Measurements from ENCODE around the gene ZNF189. TPM values are rescaled to one million over a fixed set of nuclear protein-coding genes. Genes with fewer than 3 reads are reported as not detected.

ZNF189 gene
- polyA plus RNA-seq, 3 donors = 40.0 to 51.3 (median 47.9) TPM

DNA sequence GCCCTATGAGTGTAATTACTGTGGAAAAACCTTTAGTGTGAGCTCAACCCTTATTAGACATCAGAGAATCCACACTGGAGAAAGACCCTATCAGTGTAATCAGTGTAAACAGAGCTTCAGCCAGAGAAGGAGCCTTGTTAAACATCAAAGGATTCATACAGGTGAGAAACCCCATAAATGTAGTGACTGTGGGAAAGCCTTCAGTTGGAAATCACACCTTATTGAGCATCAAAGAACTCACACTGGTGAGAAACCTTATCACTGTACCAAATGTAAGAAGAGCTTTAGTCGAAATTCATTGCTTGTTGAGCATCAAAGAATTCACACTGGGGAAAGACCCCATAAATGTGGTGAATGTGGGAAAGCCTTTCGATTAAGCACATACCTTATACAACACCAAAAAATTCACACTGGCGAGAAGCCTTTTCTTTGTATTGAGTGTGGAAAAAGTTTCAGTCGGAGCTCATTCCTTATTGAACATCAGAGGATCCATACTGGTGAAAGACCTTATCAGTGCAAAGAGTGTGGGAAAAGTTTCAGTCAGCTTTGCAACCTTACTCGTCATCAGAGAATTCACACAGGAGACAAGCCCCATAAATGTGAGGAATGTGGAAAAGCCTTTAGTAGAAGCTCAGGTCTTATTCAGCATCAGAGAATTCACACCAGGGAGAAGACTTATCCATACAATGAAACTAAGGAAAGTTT lies 9.9 kb downstream of the ZNF189 start:
- no peak for DNase-seq (ENCODE audit: extremely low read depth in 1 of 11, low read depth in 9 of 11, low spot score in 4 of 11)

DNA sequence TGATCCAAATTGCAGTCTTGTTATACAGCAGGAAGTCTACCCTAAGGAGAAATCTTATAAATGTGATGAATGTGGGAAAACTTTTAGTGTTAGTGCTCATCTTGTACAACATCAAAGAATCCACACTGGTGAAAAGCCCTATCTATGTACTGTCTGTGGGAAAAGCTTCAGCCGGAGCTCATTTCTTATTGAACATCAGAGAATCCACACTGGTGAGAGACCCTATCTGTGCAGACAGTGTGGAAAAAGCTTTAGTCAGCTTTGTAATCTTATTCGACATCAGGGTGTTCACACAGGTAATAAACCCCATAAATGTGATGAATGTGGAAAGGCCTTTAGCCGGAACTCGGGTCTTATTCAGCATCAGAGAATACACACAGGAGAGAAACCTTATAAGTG lies 10.4 kb downstream of the ZNF189 start:
- no peak for DNase-seq (ENCODE audit: extremely low read depth in 1 of 11, low read depth in 9 of 11, low spot score in 4 of 11)

DNA sequence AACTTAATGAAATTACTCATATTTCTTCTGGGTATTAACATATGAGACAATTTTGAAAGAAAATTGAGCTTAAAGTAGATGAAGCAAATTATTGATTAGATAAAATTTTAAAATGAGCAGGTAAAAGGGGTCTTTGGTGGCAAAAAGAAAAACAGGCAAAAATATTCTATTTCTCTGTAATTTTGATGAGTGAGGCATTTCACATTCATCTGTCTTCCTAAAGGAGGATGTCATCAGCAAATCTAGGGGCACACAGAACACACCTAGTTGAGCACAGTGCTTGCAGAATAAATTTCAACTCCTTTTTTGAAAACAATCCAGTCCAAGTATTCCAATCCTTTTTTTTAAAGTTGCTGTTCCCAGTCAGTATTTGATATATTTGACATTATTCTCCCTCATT lies 16.2 kb downstream of the ZNF189 start:
- DNase-seq (ENCODE audit: extremely low read depth in 1 of 11, low read depth in 9 of 11, low spot score in 4 of 11) = no peak

DNA sequence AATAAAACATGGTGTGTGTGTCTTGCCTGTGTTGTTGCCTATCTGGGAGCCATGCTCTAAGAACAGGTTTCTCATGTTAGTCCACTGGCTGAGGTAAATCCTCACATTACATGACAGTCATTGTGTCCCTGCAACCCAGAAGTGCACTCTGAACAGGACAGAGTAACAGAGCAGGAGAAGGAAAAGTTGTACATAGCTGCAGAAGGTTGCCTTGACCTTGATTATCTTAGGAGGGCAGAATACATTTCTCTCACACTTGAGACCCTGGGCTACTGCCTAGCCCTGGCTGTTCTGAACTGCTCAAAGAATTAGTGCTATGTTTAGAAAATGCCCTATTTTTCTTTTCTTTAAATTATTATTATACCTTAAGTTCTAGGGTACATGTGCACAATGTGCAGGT lies 16.9 kb downstream of the ZNF189 start:
- no peak for DNase-seq (ENCODE audit: extremely low read depth in 1 of 11, low read depth in 9 of 11, low spot score in 4 of 11)

DNA sequence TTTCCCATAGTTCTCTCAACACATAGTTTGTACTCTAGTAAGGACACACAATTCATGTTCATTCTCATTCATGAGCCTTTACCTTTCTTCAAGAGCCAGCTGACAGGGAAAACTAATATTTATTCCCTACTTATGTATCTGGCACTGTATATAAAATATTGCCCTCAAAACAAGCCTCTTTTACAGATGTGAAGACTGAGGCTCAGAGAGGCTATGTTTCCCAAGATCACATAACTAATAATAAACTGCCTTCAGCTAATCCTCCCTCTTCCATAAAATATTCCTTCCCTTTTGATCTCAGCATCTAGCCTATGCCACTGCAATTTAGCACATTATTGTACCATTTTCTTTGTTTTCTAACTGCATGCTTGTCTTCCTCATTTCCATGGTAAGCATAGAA lies 18.7 kb downstream of the ZNF189 start:
- DNase-seq (ENCODE audit: extremely low read depth in 1 of 11, low read depth in 9 of 11, low spot score in 4 of 11) = no peak

DNA sequence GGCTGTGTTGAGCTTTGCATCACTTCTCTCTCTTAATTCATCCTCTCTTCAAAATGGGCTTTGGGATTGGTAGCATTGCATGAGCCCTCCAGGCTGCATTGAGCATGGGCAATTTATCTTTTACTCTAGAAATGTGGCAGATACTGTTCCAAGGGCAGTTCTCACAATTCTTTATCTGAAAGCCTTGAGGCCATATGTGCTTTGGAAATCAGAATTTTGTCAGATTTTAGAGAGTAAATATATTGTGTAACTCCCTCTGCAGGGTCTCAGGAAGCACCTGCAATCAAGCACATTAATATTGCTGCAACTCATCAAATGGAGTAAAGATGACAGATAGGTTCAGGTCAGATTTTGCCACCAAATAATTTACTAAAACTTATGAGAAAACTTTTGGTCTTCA lies 19.3 kb downstream of the ZNF189 start:
- DNase-seq (ENCODE audit: extremely low read depth in 1 of 11, low read depth in 9 of 11, low spot score in 4 of 11) = no peak

DNA sequence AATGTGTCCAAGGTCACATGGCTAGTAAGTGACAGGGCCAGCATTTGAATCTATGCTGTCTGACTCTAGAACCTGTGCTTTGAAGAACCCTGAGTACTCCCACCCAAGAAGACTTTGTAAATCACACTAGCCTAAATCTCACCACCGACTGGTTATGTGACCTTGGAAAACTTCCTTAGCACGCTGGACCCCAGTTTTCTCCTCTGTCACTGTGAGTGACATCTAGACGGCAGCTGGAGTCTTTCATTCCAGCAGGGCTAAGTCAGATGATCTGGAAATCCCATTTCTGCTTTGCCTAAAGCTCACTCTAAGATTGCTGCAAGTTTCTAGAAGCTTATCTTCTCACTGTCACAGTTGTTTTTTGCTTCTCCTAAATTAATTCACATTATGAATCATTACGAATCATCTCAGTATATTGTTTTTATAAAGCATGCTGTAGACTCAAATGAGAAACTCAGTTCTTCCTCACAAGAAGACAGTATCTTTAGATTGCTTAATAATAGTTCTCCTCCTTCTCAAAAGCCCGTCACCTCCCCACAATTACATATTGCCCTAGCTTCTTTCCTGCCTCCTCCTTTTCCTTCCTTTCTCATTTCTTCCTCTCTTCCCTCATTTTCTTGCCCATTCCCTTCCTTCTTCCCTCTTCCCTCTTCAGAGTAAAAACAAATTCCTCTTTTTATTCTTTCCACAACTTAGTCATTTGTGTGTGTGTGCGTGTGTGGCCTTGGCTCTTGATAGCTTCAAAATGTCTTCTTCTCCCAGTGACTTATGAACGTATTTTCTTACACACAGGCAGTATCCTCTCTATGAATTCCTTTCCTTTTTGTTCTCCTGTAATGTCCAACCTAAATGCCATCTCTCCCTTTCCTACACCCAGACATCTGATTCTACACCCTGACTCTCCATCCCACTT lies 20.1 kb downstream of the ZNF189 start:
- DNase-seq (ENCODE audit: extremely low read depth in 1 of 11, low read depth in 9 of 11, low spot score in 4 of 11) = no peak

DNA sequence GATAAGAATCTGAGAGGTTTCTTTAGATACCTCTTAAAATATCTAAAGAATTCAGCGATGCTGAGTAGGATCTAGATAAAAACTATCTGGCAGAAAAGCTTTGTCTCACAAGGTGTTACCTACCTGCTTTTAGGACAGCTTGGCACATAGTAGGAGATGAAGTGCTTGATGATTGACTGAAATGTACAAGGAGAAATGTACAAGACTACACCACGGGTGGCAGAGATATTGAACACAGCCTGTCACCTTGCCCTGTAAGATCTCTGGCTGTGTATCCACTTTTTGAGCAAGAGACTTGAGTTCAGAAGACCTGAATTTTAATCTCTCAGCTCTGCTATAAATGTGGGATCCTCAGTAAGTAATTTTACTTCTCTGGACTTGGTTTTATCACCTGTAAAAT lies 21.2 kb downstream of the ZNF189 start:
- DNase-seq (ENCODE audit: extremely low read depth in 1 of 11, low read depth in 9 of 11, low spot score in 4 of 11) = no peak

DNA sequence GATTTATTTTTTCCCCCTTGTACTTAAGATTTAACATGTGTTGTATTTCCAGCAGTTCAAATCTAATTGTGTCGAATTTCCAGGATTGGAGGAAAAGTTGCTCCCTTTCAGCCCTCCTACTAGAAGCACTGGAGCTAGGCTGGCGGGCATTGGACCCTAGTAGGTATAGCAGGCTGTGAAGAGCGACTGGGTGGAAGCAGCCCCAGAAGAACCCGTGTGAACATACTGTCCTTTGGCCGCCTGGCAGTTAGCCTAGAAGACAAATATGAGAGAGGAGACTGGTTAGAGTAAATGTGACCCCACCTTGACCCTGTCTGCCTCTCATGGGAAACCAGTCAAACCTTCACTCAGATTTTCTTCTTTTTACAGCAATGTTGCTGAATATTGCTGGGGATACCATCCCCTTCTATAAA lies 23.0 kb downstream of the ZNF189 start:
- no peak for DNase-seq (ENCODE audit: extremely low read depth in 1 of 11, low read depth in 9 of 11, low spot score in 4 of 11)

DNA sequence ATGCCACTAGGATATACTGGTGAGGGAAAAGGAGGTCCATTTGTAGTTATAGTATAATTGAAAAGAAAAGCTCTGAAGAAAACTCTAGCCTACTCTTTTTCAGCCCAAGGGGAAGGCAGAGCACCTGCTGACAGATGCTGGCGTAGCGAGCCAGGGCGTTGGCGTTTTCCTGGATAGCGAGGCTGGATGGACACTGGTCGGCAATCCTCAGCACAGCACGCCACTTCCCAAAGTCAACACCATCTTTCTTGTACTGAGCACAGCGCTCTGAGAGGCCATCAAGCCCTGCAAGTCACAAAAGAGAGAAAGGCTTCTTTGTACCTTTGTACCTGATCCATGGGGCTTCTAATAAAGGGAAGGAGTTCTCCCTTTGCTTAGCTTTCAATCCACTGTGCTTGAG lies 28.7 kb downstream of the ZNF189 start:
- no peak for DNase-seq (ENCODE audit: extremely low read depth in 1 of 11, low read depth in 9 of 11, low spot score in 4 of 11)

DNA sequence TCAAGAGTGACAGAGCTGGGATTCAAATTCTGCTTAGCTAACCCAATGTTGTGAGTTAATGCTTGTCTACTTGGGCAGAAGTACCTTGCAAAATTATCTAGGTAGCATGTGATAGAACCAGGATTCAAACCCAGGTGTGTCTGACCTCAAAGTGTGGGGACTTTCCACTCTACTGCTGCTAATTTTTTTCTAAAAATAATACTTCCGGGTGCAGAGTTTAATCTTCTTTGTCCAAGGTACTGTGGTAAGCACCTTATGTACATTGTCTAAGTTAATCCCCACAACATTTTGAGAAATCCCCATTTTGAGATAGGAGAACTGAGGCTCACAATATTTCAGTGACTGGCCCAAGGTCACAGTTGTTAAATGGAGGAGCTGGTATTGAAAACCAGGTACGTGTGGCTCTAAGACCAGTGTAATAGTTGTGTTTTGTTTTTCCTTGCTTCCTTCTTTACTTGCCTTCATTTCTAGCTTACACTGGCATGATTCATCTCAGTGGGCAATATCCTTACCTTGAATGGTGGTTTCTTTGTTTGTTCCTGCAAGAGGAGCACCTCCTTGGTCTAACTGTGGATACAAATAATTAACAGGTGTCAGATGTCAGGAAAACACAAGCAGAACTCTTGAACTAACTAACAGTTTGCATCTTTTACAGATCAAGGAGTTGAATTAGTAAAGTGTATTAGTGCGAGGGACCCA lies 29.5 kb downstream of the ZNF189 start:
- DNase-seq (ENCODE audit: extremely low read depth in 1 of 11, low read depth in 9 of 11, low spot score in 4 of 11) = no peak

DNA sequence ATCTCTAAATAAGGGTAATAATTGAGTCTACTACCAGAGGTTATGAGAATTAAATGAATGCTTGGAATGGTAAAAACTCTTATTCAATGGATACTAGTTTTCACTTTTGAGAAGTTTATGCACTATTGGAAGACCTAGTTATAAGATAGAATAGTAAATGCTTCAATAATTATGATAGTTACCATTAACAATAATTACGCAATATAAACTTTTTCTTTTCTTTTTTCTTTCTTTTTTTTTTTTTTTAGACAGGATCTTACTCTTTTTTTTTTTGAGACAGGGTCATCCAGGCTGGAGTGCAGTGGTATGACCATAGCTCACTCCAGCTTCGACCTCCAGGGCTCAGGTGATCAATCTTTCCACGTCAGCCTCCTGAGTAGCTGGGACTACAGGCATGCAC lies 30.3 kb downstream of the ZNF189 start:
- no peak for DNase-seq (ENCODE audit: extremely low read depth in 1 of 11, low read depth in 9 of 11, low spot score in 4 of 11)

DNA sequence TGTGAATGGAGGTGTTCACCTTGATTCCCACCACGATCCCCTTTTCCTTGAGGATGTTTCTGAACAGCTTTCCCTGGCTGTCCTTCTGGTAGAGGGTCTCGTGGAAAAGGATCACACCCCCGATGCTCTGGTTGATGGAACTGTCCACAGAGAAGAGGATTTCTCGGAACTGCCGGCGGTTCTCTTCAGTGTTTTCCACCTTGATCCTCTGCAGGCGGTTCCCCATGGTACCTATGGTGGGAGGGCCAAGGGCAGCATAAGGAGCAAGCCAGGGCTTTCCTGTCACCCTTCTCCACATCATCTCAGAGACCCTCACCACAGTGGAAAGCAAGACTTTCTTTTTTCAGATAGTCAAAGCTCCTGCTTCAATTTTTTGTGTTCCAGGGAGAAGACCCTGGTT lies 31.1 kb downstream of the ZNF189 start:
- no peak for DNase-seq (ENCODE audit: extremely low read depth in 1 of 11, low read depth in 9 of 11, low spot score in 4 of 11)

DNA sequence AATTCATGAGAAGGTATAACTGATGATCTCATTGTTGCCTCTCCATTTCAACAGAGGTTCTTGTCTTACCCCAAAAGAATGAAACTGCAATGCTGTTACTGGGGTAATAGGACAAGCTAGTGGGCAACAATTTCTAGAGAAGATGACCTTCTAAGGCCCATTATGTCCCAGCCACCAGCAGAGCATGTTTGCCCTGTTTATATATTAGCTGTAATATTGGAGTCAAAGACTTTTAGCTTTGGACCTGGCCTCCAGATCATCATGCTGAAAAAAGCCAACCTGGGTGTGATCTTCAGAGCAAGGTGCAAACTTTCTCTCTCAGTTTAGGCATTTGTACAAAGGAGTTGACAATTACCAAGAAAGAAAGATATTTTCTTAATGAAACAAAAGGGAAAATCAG lies 33.5 kb downstream of the ZNF189 start:
- no peak for DNase-seq (ENCODE audit: extremely low read depth in 1 of 11, low read depth in 9 of 11, low spot score in 4 of 11)

DNA sequence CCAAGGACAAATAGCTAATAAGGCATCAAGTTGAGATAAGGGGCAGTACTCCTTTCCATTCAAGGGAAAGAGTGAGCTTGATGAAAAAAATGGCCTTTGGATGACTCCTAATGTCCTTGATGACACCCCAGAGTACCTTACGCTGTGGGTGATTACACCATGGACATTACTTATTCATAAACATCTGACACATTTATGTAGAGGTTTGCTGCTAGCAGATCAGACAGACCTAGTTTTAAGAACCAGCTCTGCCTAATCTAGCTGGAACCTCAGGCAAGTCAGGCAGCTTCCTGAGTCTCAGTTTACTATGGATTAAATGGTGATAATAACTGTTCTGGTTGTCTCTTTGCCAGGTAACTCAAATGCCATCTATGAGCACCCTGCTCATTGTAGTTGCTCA lies 34.1 kb downstream of the ZNF189 start:
- no peak for DNase-seq (ENCODE audit: extremely low read depth in 1 of 11, low read depth in 9 of 11, low spot score in 4 of 11)

DNA sequence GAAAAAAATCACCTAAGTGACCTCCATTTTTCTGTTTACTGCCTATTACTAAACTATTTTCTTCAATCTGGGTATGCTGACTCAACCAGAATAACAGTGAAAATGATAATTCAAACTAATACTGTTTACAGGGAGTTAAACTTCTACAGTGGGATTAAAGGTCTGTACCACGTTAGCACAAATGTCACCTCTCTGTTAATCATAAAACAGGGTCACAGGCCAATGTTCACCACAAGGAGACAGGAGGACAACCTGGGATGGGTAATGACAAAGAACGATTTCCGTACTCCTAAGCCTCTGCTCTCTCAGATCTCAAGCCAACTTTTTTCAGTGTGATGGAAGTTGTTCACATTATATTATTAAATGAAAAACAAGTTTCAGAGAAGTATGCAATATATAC lies 34.6 kb downstream of the ZNF189 start:
- no peak for DNase-seq (ENCODE audit: extremely low read depth in 1 of 11, low read depth in 9 of 11, low spot score in 4 of 11)

DNA sequence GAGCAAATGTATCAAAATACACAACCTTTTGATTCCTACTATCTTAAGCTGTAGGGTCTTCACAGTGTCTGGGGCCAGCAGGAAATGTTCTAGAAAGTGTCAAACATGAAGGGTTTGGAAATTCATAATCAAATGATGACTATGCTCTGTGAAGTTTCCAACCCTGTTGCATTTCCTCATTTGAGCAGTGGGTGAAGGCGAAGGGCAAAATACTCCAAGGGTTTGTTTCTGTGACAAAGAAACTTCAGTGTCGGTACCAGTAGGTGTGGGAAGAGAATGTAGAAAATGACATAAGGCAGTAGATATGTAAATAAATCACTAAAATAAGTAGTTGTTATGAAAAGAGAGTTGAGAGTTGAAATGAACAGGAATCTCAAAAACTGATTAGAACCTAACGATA lies 36.3 kb downstream of the ZNF189 start:
- no peak for DNase-seq (ENCODE audit: extremely low read depth in 1 of 11, low read depth in 9 of 11, low spot score in 4 of 11)

DNA sequence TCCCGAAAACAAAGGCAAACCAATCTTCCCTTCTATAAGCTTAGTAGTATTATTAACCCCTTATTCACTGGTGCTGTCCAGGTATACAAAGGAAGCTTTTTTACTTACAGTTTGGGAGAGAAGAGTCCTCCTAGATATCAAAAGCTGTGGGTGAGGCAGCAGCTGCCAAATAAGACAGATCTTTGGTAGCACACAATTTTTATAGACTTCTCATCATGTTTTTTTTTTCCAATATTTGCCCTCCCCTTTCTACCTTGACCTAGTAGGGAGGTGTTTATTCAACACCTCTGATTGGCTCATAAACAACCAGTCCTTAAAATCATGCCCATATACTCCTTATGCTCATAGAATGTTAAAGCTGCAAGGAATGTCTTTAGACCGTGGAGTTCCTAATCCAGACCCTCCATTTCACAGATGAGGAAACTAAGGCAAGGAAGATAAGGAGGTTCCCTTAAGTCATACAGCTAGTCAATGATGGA lies 37.0 kb downstream of the ZNF189 start, which contains the start of gene ALDOB:
ALDOB (minus strand) TSS at position 174 of the 479 bp plus-strand sequence. CDS start 4,887 bp downstream, outside the sequence.
- DNase-seq (ENCODE audit: extremely low read depth in 1 of 11, low read depth in 9 of 11, low spot score in 4 of 11) = no peak

DNA sequence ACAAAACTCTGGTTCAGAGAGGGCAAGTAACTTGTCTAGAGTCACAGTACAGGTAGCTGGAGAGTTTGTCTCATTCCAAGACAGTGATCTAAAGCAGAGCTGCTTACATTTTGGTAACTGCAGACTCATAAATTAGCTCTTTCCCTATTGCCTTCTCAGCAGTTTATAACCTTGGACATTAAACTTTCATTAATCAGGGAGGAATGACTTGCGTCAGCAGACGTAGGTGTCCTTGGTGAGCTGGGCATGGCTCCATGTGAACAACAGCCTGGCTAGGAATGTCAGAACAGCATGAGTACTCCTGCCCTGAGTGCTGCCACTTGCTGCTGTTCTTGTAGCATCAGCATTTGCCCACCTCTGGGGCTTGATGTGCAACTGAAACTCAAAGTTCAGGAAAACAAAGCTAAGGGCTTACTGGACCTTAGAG lies 39.2 kb downstream of the ZNF189 start:
- DNase-seq (ENCODE audit: extremely low read depth in 1 of 11, low read depth in 9 of 11, low spot score in 4 of 11) = peak in 1 of 11 donors; percentile 28

DNA sequence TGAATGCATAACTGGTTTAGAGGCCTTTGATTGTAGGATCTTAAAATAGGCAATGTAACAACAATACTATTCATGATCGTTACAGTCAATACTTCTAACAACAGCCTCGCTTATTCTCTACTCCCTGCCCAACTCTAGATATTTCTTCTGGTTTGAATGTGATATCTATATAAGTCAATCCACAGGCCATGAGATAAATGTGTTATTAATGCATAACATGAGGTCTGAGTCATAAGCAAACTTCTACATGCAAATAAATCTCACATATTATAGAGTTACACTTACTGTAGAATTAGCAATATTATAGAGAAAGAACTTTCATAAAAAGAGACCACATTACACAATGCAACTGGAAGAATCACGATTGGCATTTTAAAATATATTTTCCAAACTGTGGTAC lies 39.9 kb downstream of the ZNF189 start:
- no peak for DNase-seq (ENCODE audit: extremely low read depth in 1 of 11, low read depth in 9 of 11, low spot score in 4 of 11)

All from renal cortex interstitium (tissue), 11 donors.